Measurements from ENCODE around the gene PSMA1.

PSMA1 gene

GRCh38 chr11:14552089-14552488 is 31.9 kb upstream of the PSMA1 start:
- H3K27ac ChIP-seq = no peak overlapping the region
- TF ChIP-seq CTCF (IDR thresholded peaks at IDR 0.05) = no peak
- TF ChIP-seq ZFX (IDR thresholded peaks at IDR 0.05; ENCODE audit: borderline replicate concordance) = no peak

- no peak for TF ChIP-seq CTCF (IDR thresholded peaks at IDR 0.05)
- no peak for TF ChIP-seq ZFX (IDR thresholded peaks at IDR 0.05; ENCODE audit: borderline replicate concordance)
- no peak overlapping the region for H3K27ac ChIP-seq
Measured at GRCh38 chr11:14551380-14551779, 31.2 kb upstream of the PSMA1 start.

DNA sequence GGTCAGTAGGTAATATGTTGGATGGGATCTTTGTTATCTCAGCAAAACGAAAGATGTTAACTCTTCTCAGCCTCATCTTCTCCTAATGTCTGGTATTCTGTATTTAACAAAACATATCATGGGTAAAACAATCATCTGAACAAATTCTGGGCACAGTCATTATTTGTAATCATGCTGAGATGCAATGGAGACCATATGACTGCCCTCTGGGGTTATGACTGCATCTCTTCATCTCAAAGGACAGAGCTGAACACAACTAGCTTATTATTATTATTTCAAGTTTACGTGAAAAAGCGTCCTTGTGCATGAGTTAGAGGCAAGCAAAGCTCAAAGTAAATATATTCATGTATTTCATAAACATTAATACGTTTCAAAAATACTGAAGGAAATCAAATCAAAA is 29.7 kb upstream of the PSMA1 start:
- TF ChIP-seq ZFX (IDR thresholded peaks at IDR 0.05; ENCODE audit: borderline replicate concordance) (no peak), CTCF (IDR thresholded peaks at IDR 0.05) (no peak)
- no peak overlapping the region for H3K27ac ChIP-seq

GRCh38 chr11:14547440-14547839 is 27.3 kb upstream of the PSMA1 start:
- TF ChIP-seq ZFX (IDR thresholded peaks at IDR 0.05; ENCODE audit: borderline replicate concordance) = no peak
- TF ChIP-seq CTCF (IDR thresholded peaks at IDR 0.05) = no peak
- H3K27ac ChIP-seq = no peak overlapping the region

- TF ChIP-seq CTCF (IDR thresholded peaks at IDR 0.05) (no peak), ZFX (IDR thresholded peaks at IDR 0.05; ENCODE audit: borderline replicate concordance) (no peak)
- H3K27ac ChIP-seq = no peak overlapping the region
Measured at GRCh38 chr11:14546672-14547071, 26.5 kb upstream of the PSMA1 start.

DNA sequence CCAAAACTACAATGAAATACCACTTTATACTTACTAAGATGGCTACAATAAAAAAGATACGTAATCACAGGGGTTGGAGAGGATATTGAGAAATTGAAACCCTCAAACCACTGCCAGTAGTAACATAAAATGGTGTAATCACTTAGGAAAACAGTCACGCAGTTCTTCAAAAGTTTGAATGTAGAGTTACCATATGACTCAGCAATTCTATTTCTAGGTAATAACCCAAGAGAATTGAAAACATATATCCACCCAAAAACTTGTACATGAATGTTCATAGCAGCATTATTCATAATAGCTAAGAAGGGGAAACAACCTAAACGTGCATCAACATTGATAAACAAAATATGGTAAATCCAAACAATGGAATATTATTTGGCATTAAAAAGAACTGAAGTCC is 24.4 kb upstream of the PSMA1 start:
- H3K27ac ChIP-seq = no peak overlapping the region
- TF ChIP-seq ZFX (IDR thresholded peaks at IDR 0.05; ENCODE audit: borderline replicate concordance) (no peak), CTCF (IDR thresholded peaks at IDR 0.05) (no peak)

GRCh38 chr11:14543260-14543659 is 23.1 kb upstream of the PSMA1 start:
- H3K27ac ChIP-seq = no peak overlapping the region
- TF ChIP-seq ZFX (IDR thresholded peaks at IDR 0.05; ENCODE audit: borderline replicate concordance) = no peak
- TF ChIP-seq CTCF (IDR thresholded peaks at IDR 0.05) = no peak
